HCT116 (cell line): Measurements from ENCODE around the gene OR9Q1. TPM values are rescaled to one million over a fixed set of nuclear protein-coding genes. Genes with fewer than 3 reads are reported as not detected.

Source experiments
- ATAC-seq: fragments of 200-7000 bp; cut with Tn5 transposase; 2 replicates; pipeline ENCODE4 v1.9.1; 2020; ENCODE audit warnings: mild to moderate bottlenecking, moderate library complexity
- BruUV-seq: library from RNA; stranded (reverse); fragments of 400-500 nt; replicated peaks from 2 replicates; lab custom pipeline; 2021; lab: Mats Ljungman, UMichigan
- CTCF ChIA-PET: fragments of 300-600 bp; sonication (Branson Sonifier 250); formaldehyde crosslinking; loops from one replicate; lab custom pipeline; 2021; ENCODE audit warnings: antibody characterized with exemption; lab: Charles Lee
- POLR2A ChIA-PET: fragments of 300-600, 350-600 bp; sonication (Branson Sonifier 250); formaldehyde crosslinking; loops from one replicate; lab custom pipeline; 2021; ENCODE audit warnings: antibody characterized with exemption; lab: Charles Lee
- RAD21 ChIA-PET, 2 experiments: fragments of 300-600 bp; sonication (Branson Sonifier 250); formaldehyde crosslinking; loops; one replicate each; lab custom pipeline; 2023; ENCODE audit warnings: low total read pairs in 2 of 2; ENCODE audit not compliant: uncharacterized antibody in 2 of 2, unreplicated experiment in 2 of 2, low non-redundant PET in 1 of 2; lab: Charles Lee
- DNase-seq: peaks from one replicate; pipeline ENCODE4 v3.0.0-alpha.2; 2010; ENCODE audit warnings: low read depth, low spot score
- H2AFZ ChIP-seq: fragments of 200-600 bp; shearing (Covaris generic), sonication (generic); 2 replicates; pipeline ENCODE4 v1.6.1; 2017; ENCODE audit warnings: low read depth, mixed run types, mixed read lengths, antibody characterized with exemption, low read length; ENCODE audit not compliant: poor library complexity, severe bottlenecking
- H3K27ac ChIP-seq: 2 replicates; pipeline ENCODE4 v1.5.1; 2012; ENCODE audit warnings: low read depth, low read length
- H3K27me3 ChIP-seq: fragments of 200-600 bp; sonication (generic); 2 replicates; pipeline ENCODE4 v1.6.1; 2016; ENCODE audit warnings: mixed run types, low read length, mixed read lengths; ENCODE audit not compliant: insufficient read depth
- H3K36me3 ChIP-seq, 2 experiments: fragments of 200-500 bp in 1 of 2; fragments of 200-600 bp in 1 of 2; sonication (Bioruptor generic) in 1 of 2; sonication (generic) in 1 of 2; 2 replicates each; pipeline versions ENCODE4 v1.5.1 to v1.6.1; 2014 to 2016; ENCODE audit warnings: low read length in 2 of 2, inconsistent platforms in 1 of 2, mixed read lengths in 1 of 2, mixed run types in 1 of 2; ENCODE audit not compliant: insufficient read depth in 2 of 2, control insufficient read depth in 1 of 2
- H3K4me1 ChIP-seq, 2 experiments: fragments of 200-600 bp in 1 of 2; sonication (generic) in 1 of 2; 2 replicates each; pipeline versions ENCODE4 v1.5.1 to v1.6.1; 2012 to 2017; ENCODE audit warnings: low read length in 2 of 2, inconsistent platforms in 1 of 2, mild to moderate bottlenecking in 1 of 2, mixed read lengths in 1 of 2, mixed run types in 1 of 2, moderate library complexity in 1 of 2; ENCODE audit not compliant: insufficient read depth in 2 of 2, control insufficient read depth in 1 of 2
- H3K4me2 ChIP-seq: fragments of 200-600 bp; sonication (generic); 2 replicates; pipeline ENCODE4 v1.6.1; 2017; ENCODE audit warnings: mixed run types, low read length, mixed read lengths
- H3K4me3 ChIP-seq, 2 experiments: fragments of 200-600 bp in 1 of 2; sonication (generic) in 1 of 2; replicated peaks in 1 of 2; 2 replicates each; pipeline ENCODE4 v1.5.1; 2011 to 2016; ENCODE audit warnings: low read length in 2 of 2, control low read depth in 1 of 2, low read depth in 1 of 2, mild to moderate bottlenecking in 1 of 2, mixed read lengths in 1 of 2, mixed run types in 1 of 2
- H3K79me2 ChIP-seq: fragments of 200-600 bp; sonication (generic); 2 replicates; pipeline ENCODE4 v1.6.1; 2017; ENCODE audit warnings: mild to moderate bottlenecking, mixed run types, low read length, moderate library complexity, mixed read lengths; ENCODE audit not compliant: insufficient read depth
- H3K9ac ChIP-seq: fragments of 200-600 bp; sonication (generic); 2 replicates; pipeline ENCODE4 v1.6.1; 2016; ENCODE audit warnings: low read length, mixed read lengths
- H3K9me2 ChIP-seq: fragments of 200-600 bp; sonication (generic), shearing (Covaris generic); 2 replicates; pipeline ENCODE4 v1.6.1; 2017; ENCODE audit warnings: mixed run types, mild to moderate bottlenecking, moderate library complexity; ENCODE audit not compliant: insufficient read depth
- H3K9me3 ChIP-seq, 2 experiments: fragments of 200-500 bp in 1 of 2; fragments of 200-600 bp in 1 of 2; sonication (Bioruptor generic) in 1 of 2; sonication (generic) in 1 of 2; 2 replicates each; pipeline ENCODE4 v1.6.1; 2014 to 2017; ENCODE audit warnings: low read length in 2 of 2, mixed read lengths in 2 of 2, inconsistent platforms in 1 of 2, low read depth in 1 of 2, mild to moderate bottlenecking in 1 of 2, mixed run types in 1 of 2, moderate library complexity in 1 of 2; ENCODE audit not compliant: control insufficient read depth in 1 of 2, insufficient read depth in 1 of 2
- H4K20me1 ChIP-seq: fragments of 200-600 bp; sonication (generic), shearing (Covaris generic); 2 replicates; pipeline ENCODE4 v1.6.1; 2017; ENCODE audit warnings: mixed run types, mild to moderate bottlenecking, moderate library complexity; ENCODE audit not compliant: insufficient read depth
- CBX3 ChIP-seq: IDR thresholded peaks from 2 replicates; pipeline ENCODE4 v1.6.1; 2012; ENCODE audit warnings: low read depth
- EGR1 ChIP-seq: IDR thresholded peaks from 2 replicates; pipeline ENCODE4 v1.6.1; 2012; ENCODE audit warnings: low read depth
- ELF1 ChIP-seq: IDR thresholded peaks from 2 replicates; pipeline ENCODE4 v1.6.1; 2012; ENCODE audit warnings: low read depth, borderline replicate concordance
- EZH2 ChIP-seq: fragments of 200-600 bp; sonication (generic); IDR thresholded peaks from 2 replicates; pipeline ENCODE4 v1.6.1; 2017; ENCODE audit warnings: antibody characterized with exemption, mixed run types
- POLR2A ChIP-seq: IDR thresholded peaks from 2 replicates; pipeline ENCODE4 v1.7.0; 2011; ENCODE audit warnings: borderline replicate concordance; ENCODE audit not compliant: insufficient read depth, insufficient read length; ENCODE audit errors: extremely low read depth
- POLR2AphosphoS5 ChIP-seq: IDR thresholded peaks from 2 replicates; pipeline ENCODE4 v1.6.1; 2011; ENCODE audit warnings: mild to moderate bottlenecking, low read depth, low read length, moderate library complexity
- SIN3A ChIP-seq: IDR thresholded peaks from 2 replicates; pipeline ENCODE4 v1.6.1; 2012; ENCODE audit warnings: low read depth
- SP1 ChIP-seq: IDR thresholded peaks from 2 replicates; pipeline ENCODE4 v1.6.1; 2012; ENCODE audit warnings: low read depth
- SRF ChIP-seq: IDR thresholded peaks from 2 replicates; pipeline ENCODE4 v1.6.1; 2012; ENCODE audit warnings: low read depth
- YY1 ChIP-seq: IDR thresholded peaks from 2 replicates; pipeline ENCODE4 v1.6.1; 2011; ENCODE audit warnings: low read length, low read depth, moderate library complexity, mild to moderate bottlenecking; ENCODE audit not compliant: insufficient replicate concordance; ENCODE audit errors: extremely low read depth
- intact Hi-C: fragments of 100-400 bp; cut with micrococcal nuclease; formaldehyde crosslinking; loops from 2 replicates; pipeline ENCODE4 v1.10.0; 2022
- total RNA-seq: library from RNA; stranded (reverse); gene quantifications from one replicate; pipeline ENCODE4 v1.2.1, GENCODE V29; 2021; ENCODE audit not compliant: unreplicated experiment
- TF ChIP-seq, protein P1 (sequence below), 3 experiments: fragments of 200-600 bp in 1 of 3; sonication (generic) in 1 of 3; IDR thresholded peaks in 2 of 3; conservative IDR thresholded peaks in 1 of 3; 2 replicates each; pipeline ENCODE4 v1.5.1; 2012 to 2017; ENCODE audit warnings: low read depth in 2 of 3, low read length in 2 of 3, antibody characterized with exemption in 1 of 3, borderline replicate concordance in 1 of 3, control low read depth in 1 of 3, mild to moderate bottlenecking in 1 of 3, mixed read lengths in 1 of 3, mixed run types in 1 of 3, moderate library complexity in 1 of 3; ENCODE audit not compliant: insufficient read depth in 1 of 3
- TF ChIP-seq, protein P2 (sequence below): IDR thresholded peaks from 2 replicates; pipeline ENCODE4 v1.6.1; 2012
- TF ChIP-seq, protein P3 (sequence below): IDR thresholded peaks from 2 replicates; pipeline ENCODE4 v1.6.1; 2012; ENCODE audit warnings: low read depth
- TF ChIP-seq, protein P4 (sequence below): IDR thresholded peaks from 2 replicates; pipeline ENCODE4 v1.6.1; 2012

OR9Q1 gene
- total RNA-seq, 1 experiment from 2014 or later = not detected

DNA sequence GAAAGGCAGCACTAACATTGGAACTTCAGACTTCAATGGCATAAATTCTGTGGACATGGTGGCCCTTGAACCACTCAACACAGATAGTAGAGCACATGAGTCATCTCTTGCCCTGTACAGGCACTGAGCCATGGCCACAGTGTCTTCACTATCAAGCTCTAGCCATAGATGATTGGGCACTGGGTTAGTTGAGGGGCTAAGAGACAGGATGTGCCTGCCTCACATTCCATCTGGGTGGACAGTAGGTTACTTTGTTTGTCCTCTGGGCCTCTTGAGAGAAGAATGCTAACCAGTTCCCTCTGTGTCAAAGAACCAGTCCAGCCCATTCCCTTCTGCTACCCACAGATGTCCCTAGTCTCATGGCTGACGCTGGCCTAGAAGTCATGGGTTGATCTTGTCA lies 46.9 kb downstream of the OR9Q1 start (continued):
- TF ChIP-seq EZH2 = no peak
- no peak for TF ChIP-seq POLR2AphosphoS5
- no peak for TF ChIP-seq POLR2A
- no peak for TF ChIP-seq SP1

DNA sequence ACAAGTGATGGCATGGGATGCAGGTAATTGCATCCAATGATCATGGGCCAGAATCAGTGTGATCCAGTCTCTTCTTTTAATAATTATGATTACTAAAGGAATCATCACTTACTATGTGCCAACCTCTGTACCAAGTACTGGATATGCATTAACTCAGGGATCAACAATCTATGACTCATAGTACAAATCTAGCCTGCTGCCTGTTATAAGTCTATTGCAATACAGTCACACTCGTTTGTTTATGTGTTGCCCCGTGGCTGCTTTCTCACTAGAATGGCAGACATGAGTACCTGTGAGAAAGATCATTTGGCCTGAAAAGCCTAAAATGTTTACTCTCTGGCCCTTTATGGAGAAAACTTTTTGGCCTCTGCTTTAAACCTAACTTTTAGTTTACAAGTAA lies 52.1 kb downstream of the OR9Q1 start:
- RAD21 ChIA-PET = no interaction called here
- no peak overlapping the region for H3K4me3 ChIP-seq
- H3K79me2 ChIP-seq = no peaks in the 10 kb centered on the region
- H2AFZ ChIP-seq = no peak overlapping the region
- no peak for ATAC-seq
- H3K36me3 ChIP-seq = no peaks in the 10 kb centered on the region
- H3K9ac ChIP-seq = no peak overlapping the region
- no peak overlapping the region for H3K4me2 ChIP-seq
- peaks cover 19% of the 10 kb centered on the region; the same call in 1 of the 2 replicates for H3K27me3 ChIP-seq
- TF ChIP-seq, protein P1, sequence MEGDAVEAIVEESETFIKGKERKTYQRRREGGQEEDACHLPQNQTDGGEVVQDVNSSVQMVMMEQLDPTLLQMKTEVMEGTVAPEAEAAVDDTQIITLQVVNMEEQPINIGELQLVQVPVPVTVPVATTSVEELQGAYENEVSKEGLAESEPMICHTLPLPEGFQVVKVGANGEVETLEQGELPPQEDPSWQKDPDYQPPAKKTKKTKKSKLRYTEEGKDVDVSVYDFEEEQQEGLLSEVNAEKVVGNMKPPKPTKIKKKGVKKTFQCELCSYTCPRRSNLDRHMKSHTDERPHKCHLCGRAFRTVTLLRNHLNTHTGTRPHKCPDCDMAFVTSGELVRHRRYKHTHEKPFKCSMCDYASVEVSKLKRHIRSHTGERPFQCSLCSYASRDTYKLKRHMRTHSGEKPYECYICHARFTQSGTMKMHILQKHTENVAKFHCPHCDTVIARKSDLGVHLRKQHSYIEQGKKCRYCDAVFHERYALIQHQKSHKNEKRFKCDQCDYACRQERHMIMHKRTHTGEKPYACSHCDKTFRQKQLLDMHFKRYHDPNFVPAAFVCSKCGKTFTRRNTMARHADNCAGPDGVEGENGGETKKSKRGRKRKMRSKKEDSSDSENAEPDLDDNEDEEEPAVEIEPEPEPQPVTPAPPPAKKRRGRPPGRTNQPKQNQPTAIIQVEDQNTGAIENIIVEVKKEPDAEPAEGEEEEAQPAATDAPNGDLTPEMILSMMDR (IDR thresholded peaks at IDR 0.05 in 2 of 3, conservative IDR thresholded peaks at IDR 0.05 in 1 of 3; ENCODE audit: borderline replicate concordance in 1 of 3, insufficient read depth in 1 of 3, low read depth in 2 of 3, low read length in 2 of 3) = no peak
- TF ChIP-seq, all 23 proteins: peak for 0
- Histone ChIP-seq H3K27ac (no peak overlapping the region), H3K9me2 (no peaks in the 10 kb centered on the region), H3K9me3 (no peaks in the 10 kb centered on the region), H3K4me1 (no peaks in the 10 kb centered on the region), H4K20me1 (no peaks in the 10 kb centered on the region)
- intact Hi-C loops = no loop called here
- DNase-seq = no peak
- no TSS peak for BruUV-seq
- ChIA-PET CTCF (no interaction called here), POLR2A (no interaction called here)

DNA sequence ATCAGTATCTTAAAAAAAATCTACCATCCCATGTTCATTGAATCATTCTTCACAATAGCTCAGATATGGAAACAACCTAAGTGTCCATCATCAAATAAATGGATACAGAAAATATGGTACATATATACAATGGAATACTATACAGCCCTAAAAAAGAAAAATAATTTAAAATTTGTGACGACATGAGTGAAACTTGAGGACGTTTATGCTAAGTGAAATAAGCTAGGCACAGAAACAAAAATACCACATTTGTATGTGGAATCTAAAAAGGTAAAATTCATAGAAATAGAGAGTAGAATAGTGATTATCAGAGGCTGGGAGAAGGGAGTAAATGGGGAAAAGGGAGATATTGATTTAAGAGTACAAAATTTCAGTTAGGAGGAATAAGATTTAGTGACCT lies 62.8 kb downstream of the OR9Q1 start:
- Histone ChIP-seq H3K27ac (no peak overlapping the region), H2AFZ (no peak overlapping the region), H3K4me3 (no peak overlapping the region), H3K79me2 (no peaks in the 10 kb centered on the region), H3K36me3 (no peaks in the 10 kb centered on the region), H4K20me1 (no peaks in the 10 kb centered on the region), H3K27me3 (no peaks in the 10 kb centered on the region; the same call in 1 of the 2 replicates), H3K9ac (no peak overlapping the region), H3K4me1 (no peaks in the 10 kb centered on the region), H3K9me2 (no peaks in the 10 kb centered on the region), H3K4me2 (no peak overlapping the region), H3K9me3 (no peaks in the 10 kb centered on the region)
- RAD21 ChIA-PET = no interaction called here
- ATAC-seq (no peak), DNase-seq (no peak)
- intact Hi-C loops = no loop called here
- POLR2A ChIA-PET = no interaction called here
- no TSS peak for BruUV-seq
- CTCF ChIA-PET = no interaction called here
- TF ChIP-seq, protein P2, sequence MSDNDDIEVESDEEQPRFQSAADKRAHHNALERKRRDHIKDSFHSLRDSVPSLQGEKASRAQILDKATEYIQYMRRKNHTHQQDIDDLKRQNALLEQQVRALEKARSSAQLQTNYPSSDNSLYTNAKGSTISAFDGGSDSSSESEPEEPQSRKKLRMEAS = no peak
- TF ChIP-seq, protein P3, sequence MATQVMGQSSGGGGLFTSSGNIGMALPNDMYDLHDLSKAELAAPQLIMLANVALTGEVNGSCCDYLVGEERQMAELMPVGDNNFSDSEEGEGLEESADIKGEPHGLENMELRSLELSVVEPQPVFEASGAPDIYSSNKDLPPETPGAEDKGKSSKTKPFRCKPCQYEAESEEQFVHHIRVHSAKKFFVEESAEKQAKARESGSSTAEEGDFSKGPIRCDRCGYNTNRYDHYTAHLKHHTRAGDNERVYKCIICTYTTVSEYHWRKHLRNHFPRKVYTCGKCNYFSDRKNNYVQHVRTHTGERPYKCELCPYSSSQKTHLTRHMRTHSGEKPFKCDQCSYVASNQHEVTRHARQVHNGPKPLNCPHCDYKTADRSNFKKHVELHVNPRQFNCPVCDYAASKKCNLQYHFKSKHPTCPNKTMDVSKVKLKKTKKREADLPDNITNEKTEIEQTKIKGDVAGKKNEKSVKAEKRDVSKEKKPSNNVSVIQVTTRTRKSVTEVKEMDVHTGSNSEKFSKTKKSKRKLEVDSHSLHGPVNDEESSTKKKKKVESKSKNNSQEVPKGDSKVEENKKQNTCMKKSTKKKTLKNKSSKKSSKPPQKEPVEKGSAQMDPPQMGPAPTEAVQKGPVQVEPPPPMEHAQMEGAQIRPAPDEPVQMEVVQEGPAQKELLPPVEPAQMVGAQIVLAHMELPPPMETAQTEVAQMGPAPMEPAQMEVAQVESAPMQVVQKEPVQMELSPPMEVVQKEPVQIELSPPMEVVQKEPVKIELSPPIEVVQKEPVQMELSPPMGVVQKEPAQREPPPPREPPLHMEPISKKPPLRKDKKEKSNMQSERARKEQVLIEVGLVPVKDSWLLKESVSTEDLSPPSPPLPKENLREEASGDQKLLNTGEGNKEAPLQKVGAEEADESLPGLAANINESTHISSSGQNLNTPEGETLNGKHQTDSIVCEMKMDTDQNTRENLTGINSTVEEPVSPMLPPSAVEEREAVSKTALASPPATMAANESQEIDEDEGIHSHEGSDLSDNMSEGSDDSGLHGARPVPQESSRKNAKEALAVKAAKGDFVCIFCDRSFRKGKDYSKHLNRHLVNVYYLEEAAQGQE = no peak
- TF ChIP-seq SIN3A = no peak
- TF ChIP-seq CBX3 = no peak
- TF ChIP-seq YY1 = no peak
- no peak for TF ChIP-seq ELF1
- TF ChIP-seq, protein P4, sequence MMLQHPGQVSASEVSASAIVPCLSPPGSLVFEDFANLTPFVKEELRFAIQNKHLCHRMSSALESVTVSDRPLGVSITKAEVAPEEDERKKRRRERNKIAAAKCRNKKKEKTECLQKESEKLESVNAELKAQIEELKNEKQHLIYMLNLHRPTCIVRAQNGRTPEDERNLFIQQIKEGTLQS = no peak
- no peak for TF ChIP-seq SRF
- TF ChIP-seq EGR1 = no peak
